Measurements from ENCODE around the gene KCNJ16.

The KCNJ16 gene

GRCh38 chr17:70181376-70181775 is 106.4 kb downstream of the KCNJ16 start:
- DNase-seq = peak; percentile 3

- no peak for DNase-seq
Measured at GRCh38 chr17:70181866-70182265, 106.8 kb downstream of the KCNJ16 start.

DNA sequence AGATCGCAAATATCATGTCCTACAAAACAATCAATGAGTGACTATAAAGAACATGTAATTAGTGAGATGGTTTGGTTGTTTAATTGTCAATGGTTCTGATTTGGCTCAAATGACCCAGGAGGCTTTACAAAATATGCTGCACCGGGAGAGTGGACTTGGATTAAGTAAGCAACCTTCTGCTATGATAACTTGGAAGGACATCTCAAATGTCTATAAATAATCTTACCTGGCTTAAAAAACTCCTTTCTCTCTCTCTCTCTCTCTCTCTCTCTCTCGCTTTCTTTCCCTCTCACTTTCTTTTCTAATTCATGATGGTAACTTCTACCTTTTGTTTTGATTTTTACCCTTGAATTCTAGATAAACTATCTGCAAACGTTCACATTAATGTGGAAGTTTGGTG is 108.5 kb downstream of the KCNJ16 start:
- DNase-seq = no peak

DNA sequence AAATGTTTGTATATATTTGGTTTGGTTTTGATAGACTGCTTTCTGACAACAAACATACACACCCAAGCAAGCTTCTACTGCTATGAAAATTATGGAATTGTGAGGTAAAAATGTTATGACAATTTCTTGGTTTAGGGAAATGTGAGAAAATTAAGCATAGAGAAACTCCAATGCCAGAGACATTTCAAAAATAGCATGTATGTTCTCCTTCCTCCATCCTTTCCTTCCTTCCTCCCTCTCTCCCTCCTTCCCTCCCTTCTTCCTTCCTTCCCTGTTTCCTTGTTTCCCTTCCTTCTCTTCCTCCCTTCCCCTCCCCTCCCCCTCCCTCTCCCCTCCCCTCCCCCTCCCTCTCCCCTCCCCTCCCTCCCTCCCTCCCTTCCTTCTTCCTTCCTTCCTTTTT is 109.2 kb downstream of the KCNJ16 start:
- no peak for DNase-seq

DNA sequence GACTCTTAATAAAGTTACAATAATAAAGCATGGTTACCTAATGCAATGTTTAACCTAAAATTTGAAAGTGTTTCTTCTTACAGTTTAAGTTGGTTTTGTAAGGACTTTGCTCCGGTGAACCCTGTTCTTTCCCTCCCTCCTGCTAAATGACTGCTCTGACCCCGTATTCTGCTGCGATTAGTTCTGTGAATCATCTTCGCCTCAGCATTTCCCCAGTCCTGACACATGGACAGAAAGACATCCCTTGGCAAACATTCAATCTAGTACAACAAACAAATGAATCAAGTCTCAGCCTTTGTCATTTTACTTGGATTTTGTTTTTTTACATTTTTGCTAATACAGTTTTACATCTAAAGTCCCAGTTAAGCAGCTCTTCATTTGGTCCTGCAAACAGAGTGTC is 109.7 kb downstream of the KCNJ16 start:
- DNase-seq = no peak
